Heart left ventricle (tissue), 13 donors: ENCODE data around the gene PRKRIP1.

ENCODE experiments used
- POLR2A ChIP-seq, 2 donors: fragments of 450-650 bp; IDR thresholded peaks; one replicate each; pipeline ENCODE4 v1.6.1; 2017; ENCODE audit warnings: antibody characterized with exemption in 2 of 2, mild to moderate bottlenecking in 2 of 2, moderate library complexity in 2 of 2
- TF ChIP-seq, protein P1 (sequence below), 12 donors: fragments of 200-600 bp; sonication (generic) in 4 of 12; IDR thresholded peaks; one replicate each; pipeline versions ENCODE4 v1.5.0 to v1.8.0; 2018 to 2022; ENCODE audit warnings: antibody characterized with exemption in 12 of 12, mild to moderate bottlenecking in 5 of 12
- donor health status: ischemic (EF 13 %, LVEDD 7.1; RV severe dilation, severe dysfunction).
- donor health status: DM: no; HTN: yes; CAD: no.
- donor health status: DM: no; HTN: no; CAD: no.
- donor health status: ischemic (EF 25% LVEDD 6.9; RV normal size, moderate dysfunction).
- donor health status: ischemic (EF 25% LVEDD 5.7; RV mildly dilated, moderate dysfunction).
- donor health status: ischemic (EF 35%, LVEDD 5.7; RV mildly dilated, moderate dysfunction).
- donor health status: nonischemic (EF 11% LVEDD 7.7; RV severe dilation, severe dysfunction).
- donor health status: DM: yes; HTN: yes; CAD: no.
- donor health status: PGD.
- donor health status: ischemic (EF 29% LVEDD 5.4; RV normal size, mild dysfunction).
- donor health status: nonischemic (EF 23%, LVEDD 6.1; RV moderate dilation, normal function).

DNA sequence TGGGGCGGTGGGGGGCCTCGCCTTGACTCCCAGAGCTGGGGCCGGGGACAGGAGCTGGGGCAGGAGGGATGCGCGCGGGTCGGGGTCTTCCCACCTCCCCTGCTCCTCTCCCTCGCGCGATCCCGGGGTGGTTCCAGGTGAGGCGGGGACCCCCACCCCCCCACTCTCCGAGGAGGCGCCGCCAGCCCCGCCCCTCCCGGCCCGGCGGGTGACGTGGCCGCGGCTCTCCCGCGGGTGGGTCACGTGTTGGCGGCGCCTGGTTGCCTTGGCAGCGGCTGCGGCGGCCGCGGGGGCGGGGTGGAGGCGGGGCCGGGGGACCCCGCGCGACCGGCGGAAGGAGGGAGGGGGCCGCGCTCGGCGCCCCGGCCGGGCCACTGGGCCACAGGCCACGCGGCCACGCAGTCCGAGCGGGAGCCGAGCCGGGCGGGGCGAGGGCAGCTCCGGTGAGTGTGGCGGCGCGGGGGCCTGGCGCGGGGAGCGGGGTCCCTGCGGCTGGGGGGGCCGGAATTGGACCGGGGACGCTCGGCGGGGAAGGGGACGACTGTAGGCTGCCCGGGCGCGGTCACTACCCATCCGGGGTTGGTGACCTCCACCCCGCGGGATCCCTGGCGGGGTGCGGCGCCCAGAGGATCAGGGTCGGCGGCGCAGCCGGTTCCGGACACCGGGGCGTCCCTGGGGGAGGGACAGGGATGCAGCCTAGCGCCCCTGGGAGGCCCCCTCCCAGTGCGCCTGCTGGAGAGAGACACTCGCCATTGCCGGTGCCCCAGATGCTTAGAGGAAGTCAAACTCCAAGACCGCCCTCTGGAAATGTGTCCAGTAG, 37.3 kb downstream of the PRKRIP1 start, which contains the start of gene ORAI2:
- TF ChIP-seq, protein P1, sequence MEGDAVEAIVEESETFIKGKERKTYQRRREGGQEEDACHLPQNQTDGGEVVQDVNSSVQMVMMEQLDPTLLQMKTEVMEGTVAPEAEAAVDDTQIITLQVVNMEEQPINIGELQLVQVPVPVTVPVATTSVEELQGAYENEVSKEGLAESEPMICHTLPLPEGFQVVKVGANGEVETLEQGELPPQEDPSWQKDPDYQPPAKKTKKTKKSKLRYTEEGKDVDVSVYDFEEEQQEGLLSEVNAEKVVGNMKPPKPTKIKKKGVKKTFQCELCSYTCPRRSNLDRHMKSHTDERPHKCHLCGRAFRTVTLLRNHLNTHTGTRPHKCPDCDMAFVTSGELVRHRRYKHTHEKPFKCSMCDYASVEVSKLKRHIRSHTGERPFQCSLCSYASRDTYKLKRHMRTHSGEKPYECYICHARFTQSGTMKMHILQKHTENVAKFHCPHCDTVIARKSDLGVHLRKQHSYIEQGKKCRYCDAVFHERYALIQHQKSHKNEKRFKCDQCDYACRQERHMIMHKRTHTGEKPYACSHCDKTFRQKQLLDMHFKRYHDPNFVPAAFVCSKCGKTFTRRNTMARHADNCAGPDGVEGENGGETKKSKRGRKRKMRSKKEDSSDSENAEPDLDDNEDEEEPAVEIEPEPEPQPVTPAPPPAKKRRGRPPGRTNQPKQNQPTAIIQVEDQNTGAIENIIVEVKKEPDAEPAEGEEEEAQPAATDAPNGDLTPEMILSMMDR (IDR thresholded peaks at IDR 0.05): no peak
- TF ChIP-seq POLR2A (IDR thresholded peaks at IDR 0.05): peak in 1 of 2 donors; percentile 30
